GM21723 (cell line): ENCODE measurements around the gene CD83.

Experiments used
- ATAC-seq: cut with Tn5 transposase; IDR thresholded peaks from one replicate; pipeline ENCODE4 v1.9.1; 2021; ENCODE audit warnings: mild to moderate bottlenecking, moderate library complexity; ENCODE audit not compliant: unreplicated experiment

The CD83 gene

DNA sequence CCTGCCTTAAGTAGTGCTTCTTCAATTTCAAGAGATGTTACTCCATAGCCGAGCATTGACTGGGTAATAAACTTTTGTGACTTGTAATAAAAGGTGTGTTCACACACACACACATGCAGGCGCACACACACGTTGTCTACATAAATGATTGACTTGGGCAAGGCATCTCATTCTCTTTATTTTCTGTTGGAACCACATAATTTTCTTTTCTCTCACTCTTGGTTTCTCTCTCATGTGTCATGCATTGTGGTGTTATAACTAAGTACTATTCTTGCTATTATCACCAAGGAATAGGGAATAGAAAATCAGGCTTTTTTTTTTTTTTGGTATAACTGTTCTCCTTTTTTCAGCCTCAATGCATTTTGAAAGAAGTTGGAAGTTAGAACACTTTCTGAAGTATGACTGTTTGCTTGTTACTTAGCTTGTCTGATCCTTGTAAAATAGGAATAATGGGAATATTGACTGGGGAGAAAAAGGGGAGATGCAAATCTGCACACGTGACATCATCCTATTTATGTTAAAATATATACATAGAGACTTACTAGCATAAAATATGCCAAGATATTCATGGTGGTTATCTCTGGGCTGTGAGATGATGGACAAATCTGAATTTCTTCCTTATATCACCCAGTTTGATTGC is 26.1 kb upstream of the CD83 start:
- ATAC-seq, result no peak

DNA sequence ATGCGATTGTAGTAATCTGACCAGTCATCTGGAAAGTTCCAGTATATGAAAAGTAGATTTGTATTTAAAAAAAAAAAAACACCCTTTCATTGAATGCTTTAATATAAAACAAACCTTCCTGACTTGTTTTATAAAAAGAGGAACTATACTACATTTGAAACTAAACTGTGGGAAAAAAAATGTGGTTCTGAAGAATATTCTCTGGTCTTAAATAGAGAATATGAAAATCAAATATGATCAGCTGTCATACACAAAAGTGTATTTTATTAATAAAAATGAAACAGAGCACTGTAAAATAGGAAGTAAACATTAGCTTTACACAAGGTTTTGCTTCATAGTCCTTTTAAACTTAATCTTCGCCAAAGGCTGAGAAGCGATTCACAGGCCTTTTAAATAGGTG is 25.3 kb upstream of the CD83 start:
- no peak for ATAC-seq

DNA sequence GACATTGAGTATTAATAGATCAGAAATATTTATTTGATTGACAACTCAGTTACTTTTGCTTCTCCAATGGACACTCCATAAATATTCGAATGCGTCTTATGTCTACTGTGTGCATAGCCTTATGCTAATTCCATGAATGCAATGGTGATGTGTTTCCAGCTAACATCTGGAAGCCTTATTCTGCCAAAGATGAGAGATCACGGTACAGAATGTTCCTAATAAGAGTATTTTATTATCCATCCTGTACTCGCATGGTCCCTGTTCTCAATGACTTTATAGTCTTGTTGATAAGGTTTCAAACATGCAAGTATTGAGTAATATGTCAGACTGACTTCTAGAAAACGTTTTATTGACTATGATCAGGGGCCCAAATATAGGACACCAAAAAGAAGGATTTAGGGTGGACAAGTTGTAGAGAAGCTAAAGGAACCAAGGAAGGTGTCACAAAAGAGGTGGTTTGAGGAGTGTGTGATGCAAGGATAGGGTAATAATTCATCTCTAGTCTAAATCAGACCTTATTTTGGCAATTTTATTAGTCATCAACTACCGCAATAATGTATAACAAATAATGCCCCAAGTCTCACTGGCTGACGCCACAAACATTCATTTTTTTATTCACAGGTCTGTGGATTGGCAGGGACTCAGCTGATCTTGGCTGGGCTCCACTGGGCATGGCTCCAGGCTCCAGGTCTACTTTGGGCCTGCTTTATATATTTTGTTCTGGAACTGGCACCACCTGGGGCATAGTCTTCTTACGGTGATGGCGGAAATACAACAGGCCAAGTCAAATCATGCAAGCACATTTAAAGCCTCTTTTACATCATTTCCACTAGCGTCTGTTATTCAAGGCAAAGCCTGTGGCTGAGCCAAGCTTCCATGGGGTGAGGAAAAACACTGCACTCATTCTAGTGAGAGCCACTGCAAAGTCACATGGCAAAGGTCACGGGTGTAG is 24.5 kb upstream of the CD83 start:
- ATAC-seq, result no peak

DNA sequence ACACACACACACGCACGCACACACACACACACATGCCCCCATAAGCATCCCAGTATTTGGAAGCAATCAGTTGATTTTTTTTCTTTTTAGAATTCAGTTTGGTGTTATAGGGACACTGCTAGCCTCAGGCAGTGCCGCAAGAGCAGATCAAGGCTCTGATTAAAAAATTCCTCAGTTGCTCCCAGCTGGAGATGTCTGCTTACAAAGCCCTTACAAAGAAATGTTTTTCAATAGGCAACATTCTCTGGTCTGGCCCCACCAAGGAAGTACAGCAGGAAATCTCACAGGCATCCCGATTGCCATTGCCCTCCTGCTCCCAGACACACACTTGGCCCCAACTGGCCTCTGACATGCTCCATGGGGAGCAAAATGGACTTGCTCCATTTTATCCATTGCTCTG is 22.9 kb upstream of the CD83 start:
- no peak for ATAC-seq

DNA sequence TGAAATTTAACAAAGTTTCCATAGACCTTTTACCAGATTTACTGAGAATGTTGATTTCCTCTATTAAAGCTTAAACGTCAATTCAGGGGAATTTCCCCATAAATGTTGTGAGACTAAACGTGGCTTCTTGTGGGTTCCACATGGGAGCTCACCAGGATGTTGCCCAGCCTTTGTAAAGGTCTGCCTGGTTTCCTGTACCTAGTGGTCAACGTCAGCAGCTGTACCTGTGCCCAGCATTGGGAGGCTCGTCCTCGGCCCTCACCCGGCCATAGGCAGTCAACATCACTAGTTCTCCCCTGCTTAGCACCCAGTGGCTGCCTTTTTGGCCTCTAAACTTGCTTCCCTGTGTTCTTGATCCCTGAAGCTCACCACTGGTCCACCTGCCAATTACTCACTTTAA is 22.1 kb upstream of the CD83 start:
- ATAC-seq, result peak; percentile 55

DNA sequence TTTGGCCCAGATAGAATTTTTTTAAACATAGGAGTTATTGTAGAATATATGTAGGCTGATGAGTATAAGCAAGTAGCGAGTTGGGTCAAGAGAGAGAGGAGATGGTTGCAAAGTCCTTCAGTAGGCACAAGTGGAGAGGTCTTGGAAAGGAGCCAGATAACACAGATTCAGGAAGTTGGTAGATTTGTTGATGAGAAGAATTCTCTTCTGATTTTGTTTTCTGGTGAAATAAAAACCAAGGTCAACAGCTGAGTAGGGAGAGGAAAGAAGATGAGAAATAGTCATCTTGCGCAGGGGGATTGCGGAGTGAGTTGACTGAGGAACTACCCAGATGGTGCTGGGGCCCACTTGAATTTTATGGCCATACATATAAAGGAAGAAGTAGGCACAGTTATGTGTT is 17.4 kb upstream of the CD83 start:
- no peak for ATAC-seq

DNA sequence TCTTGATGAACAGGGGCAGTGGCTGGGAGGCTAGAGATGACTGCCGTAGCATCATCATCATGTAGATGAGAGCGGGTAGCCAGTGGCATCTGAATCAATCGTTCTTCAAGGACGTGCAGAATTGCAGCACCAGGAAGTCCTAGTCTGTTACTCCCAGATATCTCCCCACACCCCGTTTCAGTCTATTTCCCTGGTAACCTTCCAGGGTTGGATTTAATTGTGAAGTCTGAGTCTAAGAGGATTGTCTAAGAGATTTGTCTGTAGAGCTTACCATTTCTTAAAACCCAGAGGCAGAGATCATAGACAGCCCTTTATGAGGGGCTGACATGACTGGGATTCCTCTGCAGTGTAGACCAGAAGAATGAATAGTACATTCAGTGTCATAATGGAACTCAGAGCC is 16.6 kb upstream of the CD83 start:
- ATAC-seq, result no peak

DNA sequence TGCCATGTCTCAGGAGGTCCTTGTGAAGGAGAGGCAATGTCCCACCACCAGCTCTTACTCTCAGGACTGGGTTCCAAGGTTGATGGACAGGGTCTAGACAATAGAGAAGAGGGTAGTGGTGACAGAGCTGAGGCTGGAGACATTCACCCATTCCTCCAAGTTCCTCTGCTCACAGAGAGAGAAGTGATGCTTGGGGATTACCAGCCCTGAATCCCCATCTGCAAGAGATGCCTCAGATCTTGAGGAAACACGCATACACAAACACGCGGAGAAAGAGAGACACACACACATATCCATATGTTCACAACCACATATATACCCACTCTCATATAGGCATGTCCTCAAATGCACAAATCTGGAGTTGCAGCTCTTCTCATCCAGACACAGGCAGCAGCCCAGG is 15.2 kb upstream of the CD83 start:
- no peak for ATAC-seq

DNA sequence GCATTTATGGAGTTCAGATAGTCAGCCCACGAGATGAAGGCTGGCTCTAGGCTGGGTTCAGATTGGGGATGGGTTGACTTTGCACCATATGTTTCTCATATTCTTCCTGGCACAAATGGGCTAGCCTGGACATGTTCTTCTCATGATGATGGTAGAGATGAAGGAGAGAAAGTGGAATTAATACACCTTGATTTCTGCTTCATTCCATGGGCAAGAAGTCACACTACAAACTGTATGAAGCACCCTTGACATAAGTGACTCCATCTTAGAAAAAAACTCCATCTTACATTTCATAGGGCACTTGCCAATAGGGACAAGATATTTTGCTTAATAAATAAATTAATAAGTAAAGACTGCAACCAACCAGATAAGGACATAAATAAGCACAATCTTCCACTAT is 12.0 kb upstream of the CD83 start:
- no peak for ATAC-seq

DNA sequence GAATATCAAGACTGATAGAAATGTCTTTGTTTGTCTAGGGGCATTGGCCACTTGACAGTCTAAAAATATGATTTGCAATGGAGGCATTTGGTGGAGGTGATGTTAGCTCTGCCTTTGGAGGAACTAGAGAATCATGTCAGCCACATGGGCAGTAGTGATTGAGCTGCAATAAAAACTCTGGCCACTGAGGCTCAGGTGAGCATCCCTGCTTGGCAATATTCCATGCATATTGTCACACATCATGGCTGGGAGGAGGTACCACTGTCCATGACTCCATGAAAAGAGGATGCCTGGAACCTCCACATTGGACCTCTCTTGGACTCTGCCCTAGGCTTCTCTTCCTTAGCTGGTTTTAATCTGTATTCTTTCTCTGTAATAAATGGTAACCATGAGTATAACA is 10.6 kb upstream of the CD83 start:
- ATAC-seq, result no peak

DNA sequence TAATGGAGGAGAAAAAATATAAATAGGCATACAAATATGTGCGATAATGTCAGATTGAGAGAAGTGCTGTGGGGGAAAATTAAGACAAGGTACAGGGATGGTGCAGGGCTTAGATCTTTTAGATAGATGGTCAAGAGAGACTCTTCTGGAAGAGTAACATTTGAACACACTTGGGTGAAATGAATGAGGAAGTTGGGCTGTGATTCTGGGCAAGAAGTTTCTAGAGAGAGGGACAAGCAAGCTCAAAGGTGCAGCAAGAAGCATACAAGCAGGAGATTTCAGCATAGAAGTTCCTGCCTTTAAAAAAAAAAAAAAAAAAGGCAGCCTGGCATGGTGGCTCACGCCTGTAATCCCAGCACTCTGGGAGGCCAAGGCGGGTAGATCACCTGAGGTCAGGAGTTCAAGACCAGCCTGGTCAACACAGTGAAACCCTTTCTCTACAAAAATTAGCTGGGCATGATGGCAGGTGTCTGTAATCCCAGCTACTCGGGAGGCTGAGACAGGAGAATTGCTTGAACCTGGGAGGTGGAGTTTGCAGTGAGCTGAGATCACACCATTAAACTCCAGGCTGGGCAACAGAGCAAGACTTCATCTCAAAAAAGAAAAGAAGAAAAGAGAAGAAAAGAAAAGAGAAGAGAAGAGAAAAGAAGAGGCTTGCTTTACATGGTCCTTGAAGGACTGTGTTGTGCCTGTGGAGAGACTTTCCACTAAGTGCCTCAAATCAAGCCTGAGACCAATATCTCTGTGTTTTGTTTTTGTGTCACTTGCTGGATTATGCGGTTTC is 9.7 kb upstream of the CD83 start:
- no peak for ATAC-seq

DNA sequence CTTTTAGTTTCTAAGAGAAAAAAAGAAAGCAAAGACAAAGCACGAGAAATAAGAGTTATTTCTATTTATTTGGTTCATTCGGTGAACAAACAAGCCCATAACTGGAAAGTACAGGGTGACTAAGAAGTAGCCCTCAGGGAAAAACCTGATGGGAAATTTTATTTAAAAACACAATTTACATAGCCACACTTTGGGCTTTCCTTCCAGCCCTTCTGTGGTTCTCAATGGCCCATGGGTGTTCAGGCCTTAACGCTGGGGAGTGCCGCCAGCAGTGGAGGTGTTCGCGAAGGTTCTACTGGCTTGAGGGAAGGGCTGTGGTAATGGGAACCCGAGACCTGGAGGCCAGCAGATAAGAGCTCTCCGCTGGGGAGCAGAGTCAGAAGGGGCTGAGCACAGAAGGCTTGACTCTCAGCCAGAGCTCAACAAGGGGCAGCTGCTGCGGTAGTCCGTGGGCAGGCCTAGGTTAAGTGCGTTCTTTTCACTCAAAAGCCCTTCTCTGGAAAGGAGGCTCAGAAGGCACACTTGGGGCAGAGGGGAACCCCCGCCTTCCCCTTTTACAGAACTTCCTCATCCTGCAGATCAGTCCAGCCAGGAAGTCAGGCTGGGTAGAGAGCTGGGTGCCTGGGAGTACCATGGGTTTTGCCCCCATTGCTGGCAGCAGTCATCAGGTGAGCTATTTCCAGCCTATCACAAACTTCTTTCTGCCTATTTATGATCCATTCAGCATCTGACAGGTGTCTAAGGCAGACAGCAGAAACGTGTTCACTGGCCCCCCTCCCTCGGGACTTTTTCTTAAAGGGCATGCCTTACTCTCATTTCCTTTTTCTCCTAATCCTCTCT is 8.8 kb upstream of the CD83 start:
- ATAC-seq, result peak; percentile 72

DNA sequence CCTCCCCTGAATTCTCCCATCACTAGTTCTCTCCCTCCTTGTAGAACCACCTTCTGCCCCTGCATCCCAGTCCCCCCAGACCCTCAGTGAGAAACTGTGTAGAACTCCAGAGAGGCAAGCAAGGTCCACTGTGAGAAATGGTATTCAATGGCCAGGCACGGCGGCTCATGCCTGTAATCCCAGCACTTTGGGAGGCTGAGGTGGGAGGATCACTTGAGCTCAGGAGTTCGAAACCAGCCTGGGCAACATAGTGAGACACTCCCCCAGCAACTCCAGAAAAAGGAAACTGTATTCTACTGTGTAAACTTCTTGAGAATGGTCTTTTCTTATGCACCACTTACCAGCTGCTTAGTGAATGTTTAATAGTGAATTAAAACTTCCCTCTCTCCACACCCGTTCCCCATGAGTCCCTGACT is 8.2 kb upstream of the CD83 start:
- peak; percentile 11 for ATAC-seq

DNA sequence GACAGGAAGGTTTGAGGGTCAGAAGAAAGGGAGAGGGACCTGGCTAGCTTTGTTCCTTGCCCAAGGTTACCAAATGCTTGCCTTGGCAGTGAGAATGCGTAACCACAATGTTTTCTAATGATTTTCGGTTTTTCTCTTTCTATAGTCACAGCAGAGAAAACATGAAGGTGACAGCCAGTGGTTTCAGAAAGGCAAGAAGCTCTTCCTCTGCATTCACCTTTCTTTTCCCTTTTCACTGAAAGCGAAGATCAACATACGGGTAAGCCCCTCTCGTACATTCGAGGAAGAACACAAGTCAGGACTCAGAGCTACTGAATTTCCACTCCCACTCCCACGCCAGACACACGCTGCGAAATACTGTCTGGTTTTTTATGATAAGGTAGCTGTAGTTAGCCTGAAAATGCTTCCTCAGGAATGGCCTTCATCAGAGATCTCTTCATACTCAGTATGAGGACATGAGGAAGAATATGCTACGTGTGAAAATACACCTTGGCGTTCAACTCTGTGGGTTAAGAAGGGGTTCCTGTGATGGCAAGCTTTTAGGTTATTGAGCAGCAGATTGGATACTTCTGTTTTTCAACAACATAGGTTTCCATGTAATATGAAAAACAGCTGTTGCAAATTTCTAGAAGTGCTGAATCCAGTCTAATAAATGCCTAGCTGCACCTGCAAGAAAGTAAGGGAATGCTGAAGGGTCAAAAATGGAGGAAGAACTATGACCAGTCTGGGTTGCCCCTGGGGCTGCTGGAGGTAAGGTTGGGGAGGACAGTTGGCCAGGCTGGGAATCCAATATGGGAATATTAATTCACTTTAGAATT is 7.4 kb upstream of the CD83 start:
- peak; percentile 63 for ATAC-seq

DNA sequence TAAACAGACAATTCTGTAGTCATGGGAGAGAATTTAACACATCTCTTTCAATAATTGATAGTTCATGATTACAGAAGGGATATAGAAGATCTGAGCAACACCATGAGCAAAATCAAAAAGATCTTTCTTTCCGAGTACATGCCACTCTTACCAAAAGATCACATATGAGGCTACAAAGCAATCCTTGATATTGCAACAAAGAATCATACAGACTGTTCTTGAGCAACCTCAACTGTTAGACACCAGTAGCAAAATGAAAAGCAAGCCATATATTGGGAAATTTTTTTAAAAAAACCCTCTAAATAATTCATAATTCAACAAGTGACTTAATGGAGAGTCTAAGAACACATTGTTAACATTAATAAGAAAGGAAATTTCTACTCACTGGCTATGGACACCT is 3.6 kb upstream of the CD83 start:
- ATAC-seq, result no peak

DNA sequence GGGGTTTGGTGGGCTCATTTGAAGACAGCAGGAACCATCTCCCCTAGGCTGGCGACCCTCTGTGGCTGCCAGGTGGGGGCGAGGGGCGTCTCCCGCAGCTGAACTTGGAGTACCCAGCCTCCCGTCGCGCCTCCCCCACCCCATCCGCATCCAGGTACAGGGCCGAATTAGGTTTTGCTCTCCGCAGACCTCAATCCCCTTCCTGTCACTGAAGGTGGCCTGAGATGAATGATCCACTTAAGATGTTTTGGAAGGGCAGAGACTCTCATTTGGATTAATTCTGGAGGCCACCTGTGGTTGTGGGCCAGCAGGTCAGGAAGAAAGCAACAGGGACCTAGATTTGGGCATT is 493 bp downstream of the CD83 start:
- no peak for ATAC-seq

DNA sequence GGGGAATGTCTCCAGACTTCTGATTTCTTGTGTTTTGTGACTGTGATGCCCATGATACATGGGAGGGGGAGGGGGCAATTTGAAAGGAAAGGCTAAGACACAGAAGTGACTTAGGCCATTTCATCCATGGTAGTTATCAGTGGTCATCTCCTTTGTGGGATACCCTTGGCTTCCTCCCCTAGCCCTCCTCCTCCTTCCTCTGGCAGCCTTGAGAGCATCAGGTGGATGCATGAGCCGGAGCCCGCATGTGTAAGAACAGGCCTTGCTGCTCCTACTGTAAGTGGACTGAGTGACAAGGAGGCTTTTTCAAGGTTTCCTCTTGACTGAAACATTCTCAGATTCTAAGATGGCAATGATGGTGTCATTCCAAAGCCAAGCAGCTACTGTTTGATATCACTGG is 874 bp downstream of the CD83 start:
- no peak for ATAC-seq

DNA sequence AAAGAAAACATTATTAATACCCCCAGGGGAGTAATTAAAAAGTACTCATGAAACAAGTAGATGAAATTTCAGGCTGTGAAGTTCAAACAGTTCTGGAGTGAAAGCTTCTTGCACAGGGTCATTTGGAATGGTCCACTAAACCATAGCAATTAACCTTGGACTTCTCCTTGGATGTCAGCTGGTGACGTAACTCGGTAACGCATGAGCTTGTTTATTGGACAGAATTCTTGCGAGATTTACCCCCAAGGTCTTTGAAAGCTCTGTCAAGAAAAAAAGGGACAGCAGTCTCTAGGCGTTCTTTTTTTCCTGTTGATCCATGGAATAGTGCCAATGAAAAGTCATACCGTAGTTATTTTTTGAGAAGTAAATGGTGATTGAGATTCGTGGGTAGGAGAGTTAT is 2.2 kb downstream of the CD83 start:
- no peak for ATAC-seq

DNA sequence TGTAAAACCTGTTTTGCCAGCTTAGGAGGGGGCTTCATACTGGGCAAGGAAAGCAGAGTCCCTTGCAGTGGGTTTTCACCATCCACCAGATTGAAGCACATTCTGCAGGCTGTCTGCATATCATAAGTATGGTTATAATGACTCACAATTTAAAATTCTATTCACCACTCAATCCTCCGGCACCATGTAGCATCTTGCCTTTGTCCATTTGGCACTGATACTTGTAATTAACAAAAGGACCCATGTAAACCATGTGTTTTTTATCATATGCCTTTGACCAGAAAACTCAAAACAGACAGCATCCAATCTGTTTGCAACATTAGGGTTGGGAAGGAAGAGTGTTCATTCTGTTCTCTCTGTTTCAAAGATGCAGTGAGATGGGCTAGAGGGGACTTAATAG is 3.0 kb downstream of the CD83 start:
- no peak for ATAC-seq

DNA sequence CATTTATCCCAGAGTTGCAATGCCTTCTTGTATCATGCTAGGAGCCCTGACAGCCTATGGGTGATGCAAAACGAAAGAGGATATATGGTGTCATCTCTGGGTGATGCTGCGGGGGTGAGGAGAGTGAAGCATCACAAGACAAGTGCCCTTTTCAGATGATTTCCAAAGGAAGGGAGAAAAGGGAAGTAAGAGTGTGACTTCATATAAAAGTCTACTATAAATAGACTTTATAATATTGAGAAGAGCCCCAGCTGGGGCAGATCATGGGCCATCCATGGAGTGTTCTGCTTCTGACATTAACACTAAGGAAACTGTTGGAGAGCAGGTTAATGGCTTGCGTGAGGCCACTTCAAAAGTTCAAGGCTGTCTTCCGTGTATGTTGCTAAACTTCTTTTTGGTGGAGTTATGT is 4.4 kb downstream of the CD83 start:
- ATAC-seq, result peak; percentile 62
